Peyer's patch (tissue), 4 donors: Measurements from ENCODE around the gene P4HA1.

Experiments
- CTCF ChIP-seq, 6 experiments: fragments of 450-650 bp in 4 of 6; fragments of 200-600 bp in 2 of 6; sonication (generic) in 1 of 6; IDR thresholded peaks; one replicate each; pipeline ENCODE4 v1.5.1; 2017 to 2019; ENCODE audit warnings: antibody characterized with exemption in 6 of 6, mild to moderate bottlenecking in 3 of 6, moderate library complexity in 1 of 6
- POLR2A ChIP-seq, 2 donors: fragments of 450-650 bp; IDR thresholded peaks; one replicate each; pipeline ENCODE4 v1.5.1; 2017; ENCODE audit warnings: antibody characterized with exemption in 2 of 2, mild to moderate bottlenecking in 2 of 2, moderate library complexity in 2 of 2

GRCh38 chr10:73083221-73083620 is 13.4 kb downstream of the P4HA1 start:
- no peak for TF ChIP-seq CTCF (IDR thresholded peaks at IDR 0.05)
- TF ChIP-seq POLR2A (IDR thresholded peaks at IDR 0.05) = no peak
